ENCODE results near the gene CYP27C1. TPM values are rescaled to one million over a fixed set of nuclear protein-coding genes. Genes with fewer than 3 reads are reported as not detected.

The CYP27C1 gene
- polyA plus RNA-seq, 1 donor from 2014 or later, result 0.84 TPM

GRCh38 chr2:127179766-127180165, 40.3 kb downstream of the CYP27C1 start:
- TF ChIP-seq EP300 (conservative IDR thresholded peaks at IDR 0.05; ENCODE audit: poor library complexity, severe bottlenecking) (no peak), CTCF (IDR thresholded peaks at IDR 0.05; ENCODE audit: poor library complexity, severe bottlenecking) (no peak), POLR2AphosphoS5 (IDR thresholded peaks at IDR 0.05) (no peak), EZH2 (IDR thresholded peaks at IDR 0.05; ENCODE audit: borderline replicate concordance, insufficient read depth, low read length, poor library complexity, severe bottlenecking) (no peak), RAD21 (conservative IDR thresholded peaks at IDR 0.05) (no peak), TAF1 (IDR thresholded peaks at IDR 0.05; ENCODE audit: low read depth) (no peak), SMC3 (conservative IDR thresholded peaks at IDR 0.05; ENCODE audit: poor library complexity) (no peak), MXI1 (conservative IDR thresholded peaks at IDR 0.05; ENCODE audit: poor library complexity, severe bottlenecking) (no peak)
- TF ChIP-seq, protein P1, sequence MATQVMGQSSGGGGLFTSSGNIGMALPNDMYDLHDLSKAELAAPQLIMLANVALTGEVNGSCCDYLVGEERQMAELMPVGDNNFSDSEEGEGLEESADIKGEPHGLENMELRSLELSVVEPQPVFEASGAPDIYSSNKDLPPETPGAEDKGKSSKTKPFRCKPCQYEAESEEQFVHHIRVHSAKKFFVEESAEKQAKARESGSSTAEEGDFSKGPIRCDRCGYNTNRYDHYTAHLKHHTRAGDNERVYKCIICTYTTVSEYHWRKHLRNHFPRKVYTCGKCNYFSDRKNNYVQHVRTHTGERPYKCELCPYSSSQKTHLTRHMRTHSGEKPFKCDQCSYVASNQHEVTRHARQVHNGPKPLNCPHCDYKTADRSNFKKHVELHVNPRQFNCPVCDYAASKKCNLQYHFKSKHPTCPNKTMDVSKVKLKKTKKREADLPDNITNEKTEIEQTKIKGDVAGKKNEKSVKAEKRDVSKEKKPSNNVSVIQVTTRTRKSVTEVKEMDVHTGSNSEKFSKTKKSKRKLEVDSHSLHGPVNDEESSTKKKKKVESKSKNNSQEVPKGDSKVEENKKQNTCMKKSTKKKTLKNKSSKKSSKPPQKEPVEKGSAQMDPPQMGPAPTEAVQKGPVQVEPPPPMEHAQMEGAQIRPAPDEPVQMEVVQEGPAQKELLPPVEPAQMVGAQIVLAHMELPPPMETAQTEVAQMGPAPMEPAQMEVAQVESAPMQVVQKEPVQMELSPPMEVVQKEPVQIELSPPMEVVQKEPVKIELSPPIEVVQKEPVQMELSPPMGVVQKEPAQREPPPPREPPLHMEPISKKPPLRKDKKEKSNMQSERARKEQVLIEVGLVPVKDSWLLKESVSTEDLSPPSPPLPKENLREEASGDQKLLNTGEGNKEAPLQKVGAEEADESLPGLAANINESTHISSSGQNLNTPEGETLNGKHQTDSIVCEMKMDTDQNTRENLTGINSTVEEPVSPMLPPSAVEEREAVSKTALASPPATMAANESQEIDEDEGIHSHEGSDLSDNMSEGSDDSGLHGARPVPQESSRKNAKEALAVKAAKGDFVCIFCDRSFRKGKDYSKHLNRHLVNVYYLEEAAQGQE (IDR thresholded peaks at IDR 0.05; ENCODE audit: borderline replicate concordance), result no peak
- H3K9me2 ChIP-seq (ENCODE audit: insufficient read depth, low read length), result no peaks in the 10 kb centered on the region
- no peaks in the 10 kb centered on the region for H3K36me3 ChIP-seq (ENCODE audit: insufficient read depth, low read length)
- no peak overlapping the region for H3K4me2 ChIP-seq (ENCODE audit: low read length)
- no peaks in the 10 kb centered on the region for H3K79me2 ChIP-seq (replicated peaks; ENCODE audit: insufficient read depth, low read length)
- no peak overlapping the region for H2AFZ ChIP-seq (ENCODE audit: low read depth, low read length)
- no peaks in the 10 kb centered on the region for H4K20me1 ChIP-seq (ENCODE audit: insufficient read depth)
- no peak overlapping the region for H3K27ac ChIP-seq (ENCODE audit: low read length)
- no peaks in the 10 kb centered on the region for H3K9me3 ChIP-seq (ENCODE audit: low read length)
- H3K9ac ChIP-seq (ENCODE audit: low read length), result no peak overlapping the region
- no peaks in the 10 kb centered on the region for H3K27me3 ChIP-seq (ENCODE audit: insufficient read depth, low read depth, low read length)
- no peak overlapping the region for H3K4me3 ChIP-seq (ENCODE audit: low read length)
- H3F3A ChIP-seq (ENCODE audit: insufficient read depth, low read length, poor library complexity, severe bottlenecking), result no peaks in the 10 kb centered on the region

GRCh38 chr2:127177617-127178263, 42.4 kb downstream of the CYP27C1 start:
- Histone ChIP-seq H4K20me1 (ENCODE audit: insufficient read depth) (no peaks in the 10 kb centered on the region), H3K36me3 (ENCODE audit: insufficient read depth, low read length) (no peaks in the 10 kb centered on the region), H3K4me3 (ENCODE audit: low read length) (no peak overlapping the region), H3K27me3 (ENCODE audit: insufficient read depth, low read depth, low read length) (no peaks in the 10 kb centered on the region), H3F3A (ENCODE audit: insufficient read depth, low read length, poor library complexity, severe bottlenecking) (no peaks in the 10 kb centered on the region), H2AFZ (ENCODE audit: low read depth, low read length) (no peak overlapping the region), H3K9ac (ENCODE audit: low read length) (no peak overlapping the region), H3K79me2 (replicated peaks; ENCODE audit: insufficient read depth, low read length) (no peaks in the 10 kb centered on the region), H3K27ac (ENCODE audit: low read length) (no peak overlapping the region), H3K4me2 (ENCODE audit: low read length) (no peak overlapping the region), H3K9me2 (ENCODE audit: insufficient read depth, low read length) (no peaks in the 10 kb centered on the region), H3K9me3 (ENCODE audit: low read length) (no peaks in the 10 kb centered on the region)
- TF ChIP-seq POLR2AphosphoS5 (IDR thresholded peaks at IDR 0.05) (no peak), RAD21 (conservative IDR thresholded peaks at IDR 0.05) (no peak), EP300 (conservative IDR thresholded peaks at IDR 0.05; ENCODE audit: poor library complexity, severe bottlenecking) (no peak), SMC3 (conservative IDR thresholded peaks at IDR 0.05; ENCODE audit: poor library complexity) (no peak), MXI1 (conservative IDR thresholded peaks at IDR 0.05; ENCODE audit: poor library complexity, severe bottlenecking) (no peak), TAF1 (IDR thresholded peaks at IDR 0.05; ENCODE audit: low read depth) (no peak), EZH2 (IDR thresholded peaks at IDR 0.05; ENCODE audit: borderline replicate concordance, insufficient read depth, low read length, poor library complexity, severe bottlenecking) (no peak), CTCF (IDR thresholded peaks at IDR 0.05; ENCODE audit: poor library complexity, severe bottlenecking) (no peak)
- TF ChIP-seq, protein P1 (IDR thresholded peaks at IDR 0.05; ENCODE audit: borderline replicate concordance), result no peak

Data from neural cell (in vitro differentiated cells).